OCI-LY7 (cell line): ENCODE measurements around the gene BAAT.

ENCODE experiments used
- CTCF ChIP-seq: fragments of 200-600 bp; sonication (generic); conservative IDR thresholded peaks from 2 replicates; pipeline ENCODE4 v1.5.1; 2014; ENCODE audit warnings: mild to moderate bottlenecking, antibody characterized with exemption, low read length, moderate library complexity, mixed read lengths
- EZH2phosphoT487 ChIP-seq: fragments of 200-600 bp; sonication (generic); IDR thresholded peaks from 2 replicates; pipeline ENCODE4 v1.6.1; 2018; ENCODE audit warnings: low read depth, borderline replicate concordance, mild to moderate bottlenecking, mixed run types, antibody characterized with exemption, low read length, moderate library complexity, mixed read lengths

GRCh38 chr9:101365181-101365580 is 19.6 kb downstream of the BAAT start:
- no peak for TF ChIP-seq CTCF
- TF ChIP-seq EZH2phosphoT487 = no peak
